Smooth muscle cell of the brain vasculature (primary cell): ENCODE data around the gene TTC29.
"Not testable (repeated sequence)": the region's sequence is repeated elsewhere in the genome, so short reads cannot be mapped to it uniquely, and the experiment has no call there.

Experiments used
- DNase-seq: peaks from one replicate; pipeline ENCODE4 v3.0.0-alpha.2; 2012; ENCODE audit warnings: low read depth, low spot score

Gene TTC29

DNA sequence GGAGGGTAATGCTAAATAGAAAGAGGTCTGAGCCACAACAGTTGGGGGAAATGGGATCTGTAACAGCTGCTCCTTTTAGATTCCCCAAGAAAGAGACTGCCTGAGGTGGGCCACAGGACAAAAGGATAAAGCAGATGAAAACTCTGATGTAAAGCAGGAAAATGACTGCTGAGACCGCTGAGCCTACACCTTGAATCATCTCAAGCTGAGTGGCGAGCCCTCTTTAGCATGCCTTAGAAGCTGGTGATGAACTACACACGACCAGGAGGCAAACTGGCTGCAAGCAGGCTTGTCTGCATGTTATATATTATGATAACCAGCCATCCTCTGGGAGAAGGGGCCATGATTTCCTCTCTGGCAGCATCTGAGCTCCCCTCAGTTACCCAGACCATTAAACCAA is 88.4 kb downstream of the TTC29 start:
- DNase-seq: no peak

- no peak for DNase-seq
These were observed 89.9 kb downstream of the TTC29 start for GRCh38 chr4:146855761-146856160.

DNA sequence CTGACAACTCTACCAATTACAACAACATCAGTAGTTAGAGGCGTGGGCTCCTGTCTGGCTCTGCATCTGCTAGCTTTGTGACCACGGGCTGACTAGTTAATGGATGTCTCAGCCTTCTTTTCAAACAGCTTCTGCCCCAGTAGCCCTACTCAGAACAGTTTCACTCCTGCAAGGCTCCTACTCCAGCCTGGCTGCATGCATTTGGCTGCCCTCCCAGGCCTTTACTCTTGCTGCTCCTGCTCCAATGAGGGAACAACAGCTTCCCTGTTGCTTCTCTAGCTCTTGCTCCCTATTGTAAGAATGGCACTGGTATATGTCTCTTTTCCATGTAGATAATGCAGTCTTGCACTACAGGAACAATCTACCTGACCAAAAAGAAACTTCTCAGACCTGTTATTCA is 93.3 kb downstream of the TTC29 start:
- DNase-seq: no peak

GRCh38 chr4:146847345-146847744 is 98.3 kb downstream of the TTC29 start:
- DNase-seq: no peak

GRCh38 chr4:146846882-146847281 is 98.8 kb downstream of the TTC29 start:
- DNase-seq: no peak

GRCh38 chr4:146844761-146845160 is 100.9 kb downstream of the TTC29 start:
- no peak for DNase-seq

DNA sequence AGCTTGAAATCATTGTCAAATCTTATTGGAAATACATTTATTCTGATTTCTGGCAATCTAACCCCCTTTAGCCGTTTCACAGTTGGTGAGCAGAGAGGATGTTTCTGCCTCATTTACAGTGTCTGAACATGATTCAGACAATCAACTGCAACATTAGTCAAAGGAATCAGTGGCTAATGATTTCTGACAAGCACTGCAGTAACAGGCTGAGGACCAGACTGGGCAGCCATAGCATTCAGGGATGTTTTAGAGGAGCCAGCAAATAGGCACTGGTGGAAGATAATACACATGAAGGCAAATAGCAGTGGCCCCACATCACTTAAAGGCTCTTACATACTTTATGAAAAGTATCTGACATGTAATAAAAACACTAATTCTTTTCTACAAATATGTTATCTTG is 102.8 kb downstream of the TTC29 start:
- no peak for DNase-seq

DNA sequence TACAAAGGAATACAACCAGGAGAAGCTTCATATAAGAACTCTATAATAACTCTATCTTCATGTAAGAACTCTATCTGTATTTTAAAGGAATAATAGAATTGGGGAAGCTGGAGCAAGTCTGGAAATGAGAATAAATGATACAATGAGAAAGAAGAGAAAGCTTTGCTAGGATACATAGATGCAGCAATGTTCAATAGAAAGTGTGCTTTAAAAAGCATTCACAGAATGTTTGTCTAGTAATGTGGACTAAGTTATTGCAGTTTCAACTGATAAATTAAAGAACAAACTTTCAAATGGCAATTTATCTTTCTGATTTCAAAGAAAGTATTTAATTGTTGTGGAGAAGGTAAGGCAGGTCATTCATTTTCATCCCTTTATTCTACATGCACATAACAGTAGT is 104.9 kb downstream of the TTC29 start:
- DNase-seq: no peak

DNA sequence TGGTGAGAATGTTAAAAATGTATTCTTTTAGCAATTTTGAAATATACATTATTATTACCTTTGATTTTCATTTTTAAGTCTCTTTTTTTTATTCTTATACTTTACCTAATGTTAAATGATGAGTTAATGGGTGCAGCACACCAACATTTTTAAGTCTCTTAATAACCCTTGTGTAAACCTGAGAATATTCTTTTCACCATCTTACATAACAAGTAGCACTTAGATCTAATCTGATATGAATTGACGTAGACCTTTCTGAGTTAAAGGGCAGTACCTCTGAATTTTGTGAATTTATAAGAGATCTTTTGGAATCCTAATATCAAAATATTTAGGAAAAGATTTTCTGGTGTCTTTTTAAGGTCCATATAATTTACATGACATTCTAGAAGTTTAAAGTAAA is 110.6 kb downstream of the TTC29 start:
- no peak for DNase-seq

DNA sequence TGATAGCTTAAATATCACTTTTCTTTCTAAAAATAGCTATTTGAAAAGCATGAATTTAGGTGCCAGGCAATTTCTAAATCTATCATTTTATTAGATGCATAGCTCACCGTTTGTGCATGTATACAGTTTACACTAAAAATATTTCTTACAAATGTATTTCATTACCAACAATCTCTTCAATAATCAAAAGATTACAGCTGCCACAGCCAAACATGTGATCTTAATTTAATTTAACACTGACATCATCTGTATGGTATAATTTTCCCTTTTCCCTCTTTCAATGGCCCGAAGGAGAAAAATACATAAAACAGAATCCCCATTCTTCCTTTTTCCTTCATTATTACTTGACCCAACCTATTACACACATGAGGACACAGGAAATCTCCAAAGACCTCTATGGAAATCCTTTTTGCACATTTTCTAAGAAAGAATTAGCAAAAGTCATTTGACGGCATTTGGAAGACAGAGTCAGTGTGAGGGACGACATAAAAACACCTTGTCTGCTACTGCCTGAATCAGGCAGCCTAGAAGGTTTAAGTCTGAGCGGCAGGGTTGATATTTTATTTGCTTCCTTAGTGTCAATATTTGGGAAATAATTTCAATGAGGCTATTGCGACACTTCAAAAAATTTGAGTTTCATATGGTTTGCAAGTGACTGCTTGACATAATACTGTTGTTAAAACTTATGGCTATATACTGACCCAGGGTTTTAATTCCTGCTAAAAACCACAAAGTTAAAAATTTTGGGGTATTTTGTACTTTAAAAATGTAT is 111.2 kb downstream of the TTC29 start:
- DNase-seq: no peak

GRCh38 chr4:146833530-146833929 is 112.1 kb downstream of the TTC29 start:
- DNase-seq: no peak

DNA sequence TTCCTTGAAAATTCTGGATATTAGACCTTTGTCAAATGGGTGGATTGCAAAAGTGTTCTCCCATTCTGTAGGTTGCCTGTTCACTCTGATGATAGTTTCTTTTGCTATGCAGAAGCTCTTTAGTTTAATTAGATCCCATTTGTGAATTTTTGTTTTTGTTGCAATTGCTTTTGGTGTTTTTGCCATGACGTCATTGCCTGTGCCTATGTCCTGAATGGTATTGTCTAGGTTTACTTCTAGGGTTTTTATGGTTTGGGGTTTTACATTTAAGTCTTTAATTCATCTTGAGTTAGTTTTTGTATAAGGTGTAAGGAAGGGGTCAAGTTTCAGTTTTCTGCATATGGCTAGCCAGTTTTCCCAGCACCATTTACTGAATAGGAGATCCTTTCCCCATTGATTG is 122.7 kb downstream of the TTC29 start:
- DNase-seq: not testable (repeated sequence)

DNA sequence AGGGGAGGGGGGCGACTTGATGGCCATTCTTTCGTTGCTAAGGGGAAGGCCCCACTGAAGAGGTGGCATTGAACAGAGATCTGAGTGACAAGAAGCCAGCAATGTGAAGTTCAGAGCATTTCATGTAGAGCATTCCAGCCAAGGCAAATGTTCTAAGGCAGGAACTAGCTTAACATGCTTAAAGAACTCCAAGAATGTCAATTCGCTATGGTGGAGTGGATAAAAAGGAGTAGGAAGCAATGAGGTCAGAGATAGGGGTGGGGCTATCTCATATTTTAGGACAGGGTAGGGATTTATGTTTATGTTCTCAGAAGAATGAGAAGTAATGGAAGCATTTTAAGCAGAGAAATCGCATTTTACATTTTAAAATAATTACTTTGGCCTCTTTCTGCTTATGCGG is 130.9 kb downstream of the TTC29 start:
- no peak for DNase-seq

DNA sequence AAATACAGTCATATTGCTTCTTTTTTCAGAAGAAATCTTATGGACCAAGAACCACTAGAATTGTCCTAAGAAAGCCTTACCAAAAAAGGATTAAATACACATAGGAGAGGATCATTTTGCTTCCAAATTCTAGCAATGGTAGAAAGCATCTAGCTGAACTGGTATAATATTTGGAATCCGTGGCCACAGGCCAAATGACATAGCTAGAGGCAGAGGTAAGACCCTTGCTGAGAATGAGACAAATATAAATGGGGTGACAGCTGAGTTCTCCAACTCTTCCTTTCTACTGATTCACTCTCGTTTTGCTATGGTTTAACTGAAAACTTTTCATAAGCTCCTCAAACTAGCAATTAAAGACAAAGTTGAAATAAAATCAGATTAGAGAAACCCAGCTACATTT is 150.0 kb downstream of the TTC29 start:
- DNase-seq: no peak

- DNase-seq: no peak
These were observed 151.9 kb downstream of the TTC29 start for GRCh38 chr4:146793727-146794126.

GRCh38 chr4:146791439-146791838 is 154.2 kb downstream of the TTC29 start:
- DNase-seq: no peak

DNA sequence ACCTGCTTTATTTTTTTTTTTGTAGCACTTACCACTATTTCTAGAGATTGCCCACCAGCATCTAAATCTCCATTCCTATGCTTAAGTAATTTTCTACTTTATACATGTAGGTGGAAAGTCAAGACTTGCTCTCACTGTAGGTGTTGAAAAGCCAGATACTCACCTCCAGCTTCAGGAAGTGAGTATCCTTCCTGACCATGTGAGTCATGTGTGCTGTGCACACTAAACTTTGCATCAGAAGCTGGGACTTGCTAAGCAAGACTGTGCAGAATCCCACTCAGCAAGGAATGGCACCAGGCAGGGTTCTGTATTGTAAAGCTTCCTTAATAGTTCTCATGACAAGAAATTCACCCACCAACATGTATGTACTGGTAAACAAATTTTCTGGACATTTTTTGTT is 155.1 kb downstream of the TTC29 start:
- no peak for DNase-seq

DNA sequence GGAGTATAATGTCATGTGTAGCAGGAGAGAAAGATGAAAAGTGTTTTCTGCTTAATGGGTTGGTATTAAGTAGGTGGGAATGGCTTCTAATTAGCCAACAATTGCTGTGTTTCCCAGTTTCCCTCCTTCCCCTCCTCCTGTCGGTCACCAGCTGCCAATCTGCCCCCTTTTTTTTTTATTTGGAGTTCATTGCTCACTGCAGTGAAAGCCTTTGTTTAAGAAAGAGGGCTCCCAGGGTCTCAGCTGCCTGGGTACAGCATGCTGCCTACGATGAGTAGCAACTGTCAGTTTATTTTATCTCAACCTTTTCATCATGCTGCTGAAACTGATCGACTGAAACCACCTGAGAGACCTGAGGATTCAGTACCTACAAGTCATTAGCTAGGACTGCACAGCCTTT is 157.9 kb downstream of the TTC29 start:
- no peak for DNase-seq

GRCh38 chr4:146776691-146777090 is 169.0 kb downstream of the TTC29 start:
- no peak for DNase-seq

DNA sequence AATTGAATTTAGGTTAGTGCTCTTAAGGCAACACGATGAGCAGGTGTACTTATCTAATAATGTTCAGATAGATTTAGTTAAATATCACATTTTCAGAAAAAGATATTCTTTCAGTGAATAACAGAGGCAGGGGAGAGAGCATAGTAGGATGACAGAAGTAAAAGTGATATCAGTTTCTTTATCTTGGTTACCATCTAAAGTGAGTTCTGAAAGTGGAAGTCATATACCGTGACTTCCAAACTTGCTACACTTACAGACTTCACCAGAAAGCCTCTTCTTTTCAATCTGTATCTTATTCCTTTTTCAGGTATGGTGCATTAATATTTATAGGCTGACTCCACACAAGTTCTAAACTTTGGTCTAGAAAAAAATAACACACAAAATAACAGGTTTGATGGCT is 182.1 kb downstream of the TTC29 start:
- no peak for DNase-seq

DNA sequence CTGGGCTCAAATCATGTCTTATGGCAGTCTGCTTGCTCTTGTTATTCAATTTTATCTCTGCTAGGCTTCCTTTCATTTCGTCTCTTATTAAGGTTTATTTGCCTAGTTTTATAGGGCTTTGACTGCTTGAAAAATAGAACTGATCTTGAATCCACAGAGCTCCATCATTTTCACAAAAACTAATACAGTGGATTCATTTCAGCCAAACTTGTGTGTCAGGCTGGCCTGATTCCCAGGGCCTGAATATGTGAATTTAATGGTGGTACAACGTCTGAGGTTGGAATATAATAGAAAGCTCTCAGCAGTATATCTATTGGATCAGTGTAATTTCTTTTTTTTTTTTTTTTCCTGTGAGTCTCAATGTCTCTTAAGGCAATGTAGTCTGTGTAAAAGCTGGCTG is 183.6 kb downstream of the TTC29 start:
- no peak for DNase-seq

DNA sequence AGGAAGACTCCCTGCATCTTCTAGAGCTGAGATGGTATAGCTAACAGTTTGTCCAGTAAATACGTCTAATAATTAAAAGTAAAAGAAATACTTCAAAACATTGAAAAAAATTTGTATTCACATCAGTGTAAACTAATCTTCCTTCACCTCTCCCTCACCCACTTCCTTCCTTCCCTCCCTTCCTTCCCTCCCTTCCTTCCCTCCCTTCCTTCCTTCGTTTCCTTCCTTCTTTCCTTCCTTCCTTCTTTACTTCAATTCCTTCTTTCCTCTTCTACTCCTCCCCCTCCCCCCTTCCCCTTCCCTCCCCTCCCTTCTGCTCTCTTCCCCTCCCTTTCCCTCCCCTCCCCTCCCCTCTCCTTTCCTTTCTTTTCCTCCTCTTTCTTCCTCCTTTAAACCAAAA is 203.2 kb downstream of the TTC29 start:
- DNase-seq: no peak

- DNase-seq: no peak
These were observed 206.5 kb downstream of the TTC29 start for GRCh38 chr4:146739182-146739581.

DNA sequence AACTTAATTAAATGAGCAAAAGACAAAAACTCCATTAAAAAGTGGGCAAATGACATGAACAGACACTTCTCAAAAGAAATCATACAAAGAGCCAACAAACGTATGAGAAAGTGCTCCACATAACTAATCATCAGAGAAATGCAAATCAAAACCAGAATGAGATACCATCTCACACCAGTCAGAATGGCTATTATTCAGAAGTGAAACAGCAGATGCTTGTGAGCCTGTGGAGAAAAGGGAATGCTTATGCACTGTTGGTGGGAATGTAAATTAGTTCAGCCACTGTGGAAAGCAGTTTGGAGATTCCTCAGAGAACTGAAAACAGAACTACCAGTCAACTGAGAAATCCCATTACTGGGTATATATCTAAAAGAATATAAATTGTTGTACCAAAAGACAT is 222.1 kb downstream of the TTC29 start:
- not testable (repeated sequence) for DNase-seq
